ENCODE results near the gene CD320.
"Not testable (repeated sequence)": the region's sequence is repeated elsewhere in the genome, so short reads cannot be mapped to it uniquely, and the experiment has no call there.

The CD320 gene

DNA sequence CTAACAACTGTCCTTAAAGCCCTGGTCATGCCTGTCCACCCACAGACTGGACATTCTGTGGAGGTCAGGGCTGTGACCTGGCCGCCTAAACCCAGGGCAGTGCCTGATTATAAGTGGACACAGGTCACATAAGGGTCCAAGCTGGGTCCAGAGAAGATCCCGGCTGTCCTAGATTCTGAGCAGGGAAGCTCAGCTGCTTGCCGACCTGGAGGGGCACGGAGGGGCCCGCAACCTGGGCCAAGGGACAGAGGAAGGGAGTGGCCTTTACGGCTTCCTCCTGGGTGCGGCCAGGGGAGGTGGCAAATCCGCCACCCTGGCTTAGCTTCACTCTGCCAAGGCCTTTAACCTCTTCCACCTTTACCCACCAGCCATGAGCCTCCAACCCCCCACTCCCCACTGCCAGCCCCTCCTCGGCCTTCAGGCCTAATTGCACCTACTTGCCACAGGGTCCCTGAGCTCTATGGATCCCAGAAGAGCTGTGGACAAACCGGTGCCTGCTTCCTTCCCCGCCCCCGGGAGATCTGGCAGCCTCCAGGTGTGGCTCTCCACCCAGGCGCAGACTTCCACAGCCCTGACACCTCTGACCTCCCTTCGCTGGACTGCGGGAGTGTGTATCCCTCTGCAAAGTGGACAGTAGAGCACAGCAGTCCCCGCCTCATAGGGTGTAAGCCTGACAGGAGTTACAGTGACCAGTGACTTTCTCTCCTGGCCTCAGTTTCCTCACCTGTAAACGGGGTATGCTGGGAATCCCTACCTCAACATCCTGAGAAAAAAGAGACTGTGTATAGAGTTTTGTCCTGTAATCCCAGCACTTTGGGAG is 1.7 kb downstream of the CD320 start:
- DNase-seq = no peak

DNA sequence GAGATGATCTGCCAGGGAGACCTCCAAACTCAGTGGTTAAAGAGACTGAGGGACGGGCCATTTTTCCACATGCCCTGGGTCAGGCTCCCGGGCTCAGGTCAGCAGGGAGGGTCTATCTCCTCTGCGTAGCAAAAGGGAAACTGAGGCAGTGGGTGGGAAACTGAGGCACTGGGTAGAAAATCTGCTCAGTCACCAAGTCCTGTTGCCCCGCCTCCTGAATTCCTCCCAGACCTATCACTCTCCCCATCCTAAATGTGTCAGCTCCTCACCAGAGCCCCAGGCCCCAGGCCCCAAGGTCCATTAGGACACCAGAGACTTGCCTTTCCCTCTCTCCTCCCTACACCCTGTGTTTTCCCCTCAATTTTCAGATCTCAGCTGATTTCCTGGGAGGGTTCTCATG is 2.4 kb downstream of the CD320 start:
- DNase-seq = no peak

DNA sequence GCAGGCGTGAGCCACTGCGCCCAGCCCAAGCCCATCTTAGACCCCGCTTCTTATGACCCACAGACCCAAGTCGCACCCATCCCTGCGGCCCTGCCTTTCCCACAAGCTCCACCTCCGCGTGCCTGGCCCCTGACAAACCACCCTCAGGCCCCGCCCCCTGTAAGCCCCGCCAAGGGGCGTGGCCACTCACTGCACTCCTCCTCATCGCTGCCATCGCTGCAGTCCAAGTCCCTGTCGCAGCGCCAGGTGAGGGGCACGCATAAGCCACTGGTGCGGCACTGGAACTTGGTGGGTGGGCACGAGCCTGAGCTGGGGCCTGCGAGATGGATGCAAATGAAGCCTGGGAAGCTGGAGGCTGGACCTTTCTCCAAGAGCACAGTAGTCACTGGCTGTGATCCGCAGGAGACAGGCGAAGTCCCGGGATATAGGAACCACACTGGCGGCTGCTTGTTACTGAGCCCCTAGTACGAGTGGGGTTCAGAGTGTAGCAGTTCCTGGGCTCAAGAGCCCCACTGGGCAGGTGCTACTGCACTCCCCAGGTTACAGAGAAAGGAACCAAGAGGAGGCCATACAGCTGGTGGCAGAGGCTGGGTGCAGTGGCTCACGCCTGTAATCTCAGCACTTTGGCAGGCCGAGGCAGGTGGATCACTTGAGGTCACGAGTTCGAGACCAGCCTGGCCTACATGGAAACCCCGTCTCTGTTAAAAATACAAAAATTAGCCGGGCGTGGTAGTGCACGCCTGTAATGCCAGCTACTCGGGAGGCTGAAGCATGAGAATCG is 3.1 kb downstream of the CD320 start:
- DNase-seq = no peak

DNA sequence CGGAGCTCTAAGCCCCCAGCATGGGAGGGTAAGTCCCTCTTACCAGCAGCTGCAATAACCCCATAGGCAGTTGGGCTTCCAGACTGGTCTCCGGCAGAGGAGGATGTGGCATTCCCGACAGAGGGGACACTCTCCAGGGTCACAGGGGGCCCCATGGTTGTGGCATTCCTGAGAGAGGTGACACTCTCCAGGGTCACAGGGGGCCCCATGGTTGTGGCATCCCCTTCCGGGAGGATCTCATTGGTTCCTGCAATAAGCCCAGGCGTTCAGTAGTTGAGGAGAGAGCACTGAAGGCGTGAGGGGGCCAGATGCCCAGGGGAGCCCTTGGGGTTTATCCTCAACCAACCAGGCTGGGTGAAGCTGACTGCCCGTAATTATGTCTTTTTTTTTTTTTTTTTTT is 5.4 kb downstream of the CD320 start:
- DNase-seq = no peak

DNA sequence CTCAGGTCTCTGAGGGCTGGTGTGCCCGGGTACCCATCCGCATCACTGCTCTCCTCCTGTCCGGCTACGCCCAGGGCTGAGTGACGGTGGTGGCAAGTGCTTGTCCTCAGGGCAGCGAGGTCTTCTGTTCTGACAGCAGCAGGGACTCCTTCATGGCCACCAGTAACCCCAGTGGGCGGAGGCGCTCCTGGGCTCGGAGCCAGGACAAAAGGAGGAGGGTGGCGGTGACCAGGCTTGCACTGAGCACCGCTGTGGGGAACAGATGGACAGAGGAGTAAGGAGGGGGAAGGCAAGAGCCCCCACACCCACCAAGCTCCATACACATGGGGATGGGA is 5.8 kb downstream of the CD320 start:
- no peak for DNase-seq

DNA sequence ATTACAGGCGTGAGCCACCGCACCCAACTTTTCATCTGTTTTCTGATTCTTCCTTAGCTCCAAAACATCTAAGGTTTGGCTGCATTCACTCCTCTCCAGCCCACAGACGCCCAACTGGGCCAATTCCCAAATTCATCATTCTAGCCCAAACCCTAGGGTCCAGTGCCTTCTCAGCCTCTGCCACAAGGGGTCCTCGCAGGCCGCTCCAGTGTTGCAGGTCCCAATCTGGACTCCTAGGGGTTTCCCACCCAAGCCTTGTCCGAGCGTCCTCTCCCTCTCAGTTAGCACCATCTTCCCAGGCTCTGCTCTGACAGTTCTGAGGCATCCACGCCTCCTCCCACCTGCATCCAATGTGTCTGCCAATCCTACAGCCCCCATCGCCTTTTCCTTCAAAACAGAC is 16.8 kb downstream of the CD320 start:
- not testable (repeated sequence) for DNase-seq

DNA sequence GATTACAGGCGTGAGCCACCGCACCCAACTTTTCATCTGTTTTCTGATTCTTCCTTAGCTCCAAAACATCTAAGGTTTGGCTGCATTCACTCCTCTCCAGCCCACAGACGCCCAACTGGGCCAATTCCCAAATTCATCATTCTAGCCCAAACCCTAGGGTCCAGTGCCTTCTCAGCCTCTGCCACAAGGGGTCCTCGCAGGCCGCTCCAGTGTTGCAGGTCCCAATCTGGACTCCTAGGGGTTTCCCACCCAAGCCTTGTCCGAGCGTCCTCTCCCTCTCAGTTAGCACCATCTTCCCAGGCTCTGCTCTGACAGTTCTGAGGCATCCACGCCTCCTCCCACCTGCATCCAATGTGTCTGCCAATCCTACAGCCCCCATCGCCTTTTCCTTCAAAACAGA is 31.6 kb downstream of the CD320 start:
- DNase-seq = not testable (repeated sequence)

DNA sequence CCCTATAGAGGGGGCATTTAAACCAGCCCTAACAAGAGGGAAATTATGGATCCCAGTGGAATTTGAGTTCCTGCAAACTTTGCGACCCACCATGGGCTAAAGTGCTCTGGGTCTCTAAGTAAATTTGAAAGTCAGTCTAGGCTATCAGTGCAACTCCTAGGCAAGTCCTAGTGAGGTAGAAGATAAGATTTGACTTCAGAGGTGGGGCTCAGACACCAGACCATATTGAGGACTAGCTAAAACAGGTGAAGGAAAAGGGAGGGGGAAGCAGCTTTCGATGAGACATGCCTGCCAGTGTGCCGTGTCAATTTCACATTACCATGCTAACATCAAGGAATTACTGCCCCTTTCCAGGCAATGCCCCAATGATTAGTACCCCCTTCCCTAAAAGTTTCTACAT is 38.4 kb downstream of the CD320 start:
- DNase-seq = no peak

DNA sequence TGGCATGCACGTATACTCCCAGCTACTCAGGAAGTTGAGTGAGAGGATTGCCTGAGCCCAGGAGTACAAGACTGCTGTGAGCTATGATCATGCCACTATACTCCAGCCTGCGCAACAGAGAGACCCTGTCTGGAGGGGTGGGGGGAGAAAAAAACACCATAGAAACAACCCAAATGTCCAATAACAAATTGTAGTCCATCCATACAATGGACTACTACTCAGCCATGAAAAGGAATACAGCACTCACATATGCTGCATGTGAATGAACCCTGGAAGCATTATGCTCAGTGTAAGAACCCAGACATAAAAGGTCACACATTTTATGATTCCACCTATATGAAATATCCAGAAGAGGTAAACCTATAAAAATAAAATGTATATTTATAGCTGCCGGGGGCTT is 42.3 kb downstream of the CD320 start:
- DNase-seq = no peak

DNA sequence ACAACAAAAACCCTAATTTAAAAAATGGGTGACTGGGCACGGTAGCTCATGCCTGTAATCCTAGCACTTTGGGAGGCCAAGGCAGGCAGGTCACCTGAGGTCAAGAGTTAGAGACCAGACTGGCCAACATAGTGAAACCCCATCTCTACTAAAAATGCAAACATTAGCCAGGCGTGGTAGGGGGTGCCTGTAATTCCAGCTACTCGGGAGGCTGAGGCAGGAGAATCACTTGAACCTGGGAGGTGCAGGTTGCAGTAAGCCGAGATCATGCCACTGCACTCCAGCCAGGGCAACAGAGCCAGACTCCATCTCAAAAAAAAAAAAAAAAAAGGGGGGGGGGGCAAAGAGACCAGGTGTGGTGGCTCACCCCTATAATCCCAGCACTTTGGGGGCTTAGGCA is 43.9 kb downstream of the CD320 start:
- not testable (repeated sequence) for DNase-seq

DNA sequence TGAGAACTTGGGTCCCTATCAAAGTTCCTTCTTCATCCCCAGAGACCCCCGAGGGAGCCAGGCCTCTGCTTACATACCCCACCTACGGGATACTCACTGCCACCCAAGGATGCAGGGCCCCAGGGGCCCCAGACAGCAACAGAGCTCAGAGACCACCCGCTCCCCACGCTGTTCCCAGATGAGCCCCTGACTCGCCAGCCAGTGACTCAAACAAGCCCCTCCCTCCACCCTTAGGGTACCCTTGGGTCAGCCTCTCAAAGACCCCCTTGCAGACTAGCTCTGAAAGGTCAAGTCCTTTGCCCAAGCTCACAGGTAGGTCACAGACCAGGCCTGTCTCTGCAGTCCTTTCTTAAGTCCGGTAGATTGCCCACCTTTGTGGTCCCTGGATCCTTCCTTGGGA is 45.7 kb downstream of the CD320 start:
- no peak for DNase-seq

DNA sequence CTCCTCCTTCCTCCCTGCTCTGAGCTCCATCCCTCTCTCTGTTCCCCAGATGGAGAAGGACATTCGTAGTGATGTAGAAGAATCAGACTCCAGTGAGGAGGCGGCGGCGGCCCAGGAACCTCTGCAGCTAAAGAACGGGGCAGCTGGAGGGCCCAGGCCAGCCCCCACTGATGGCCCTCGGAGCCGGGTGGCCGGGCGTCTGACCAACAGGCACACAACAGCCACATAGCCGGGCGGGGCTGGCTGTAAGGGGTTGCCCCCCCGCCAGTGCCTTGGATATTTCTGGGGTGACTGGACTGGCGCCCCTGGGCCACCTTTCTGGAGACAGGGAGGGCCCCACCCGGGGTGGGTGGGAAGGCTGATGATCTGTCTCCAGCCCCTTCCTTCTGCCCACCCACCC is 46.3 kb downstream of the CD320 start:
- no peak for DNase-seq

DNA sequence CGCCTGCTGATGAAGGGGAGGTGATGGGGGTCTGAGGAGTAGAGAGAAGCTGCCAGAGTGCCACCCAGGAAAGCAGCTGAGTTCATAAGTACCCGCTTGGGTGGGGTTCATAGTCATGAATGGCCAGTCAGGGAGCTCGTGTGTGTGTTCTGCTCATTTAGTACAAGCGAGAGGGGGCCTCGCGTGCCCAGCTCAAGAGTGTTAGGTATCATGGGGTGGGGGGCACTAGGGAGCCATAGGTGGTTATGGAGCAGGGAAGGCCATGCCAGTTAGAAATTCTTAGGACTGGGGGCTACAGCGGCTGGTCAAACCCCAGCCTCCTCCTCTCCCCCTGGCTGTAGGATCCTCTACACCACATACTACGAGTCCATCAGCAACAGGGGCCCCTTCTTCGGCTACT is 46.8 kb downstream of the CD320 start:
- no peak for DNase-seq

DNA sequence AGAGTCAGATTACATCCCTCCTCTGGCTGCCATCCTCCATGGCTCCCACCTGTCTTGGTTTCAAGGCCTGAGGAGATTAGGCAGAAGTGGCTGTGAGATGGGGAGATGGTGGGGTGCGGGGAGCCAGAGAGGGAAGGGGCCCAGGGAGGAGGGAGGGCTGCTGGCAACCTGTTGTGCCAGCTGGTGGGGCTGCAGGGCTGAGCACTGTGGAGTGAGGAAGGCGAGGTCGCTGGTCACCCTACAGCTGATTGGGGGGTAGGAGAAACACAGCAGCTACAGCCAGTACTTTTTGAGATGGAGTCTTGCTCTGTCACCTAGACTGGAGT is 48.3 kb downstream of the CD320 start:
- DNase-seq = no peak

DNA sequence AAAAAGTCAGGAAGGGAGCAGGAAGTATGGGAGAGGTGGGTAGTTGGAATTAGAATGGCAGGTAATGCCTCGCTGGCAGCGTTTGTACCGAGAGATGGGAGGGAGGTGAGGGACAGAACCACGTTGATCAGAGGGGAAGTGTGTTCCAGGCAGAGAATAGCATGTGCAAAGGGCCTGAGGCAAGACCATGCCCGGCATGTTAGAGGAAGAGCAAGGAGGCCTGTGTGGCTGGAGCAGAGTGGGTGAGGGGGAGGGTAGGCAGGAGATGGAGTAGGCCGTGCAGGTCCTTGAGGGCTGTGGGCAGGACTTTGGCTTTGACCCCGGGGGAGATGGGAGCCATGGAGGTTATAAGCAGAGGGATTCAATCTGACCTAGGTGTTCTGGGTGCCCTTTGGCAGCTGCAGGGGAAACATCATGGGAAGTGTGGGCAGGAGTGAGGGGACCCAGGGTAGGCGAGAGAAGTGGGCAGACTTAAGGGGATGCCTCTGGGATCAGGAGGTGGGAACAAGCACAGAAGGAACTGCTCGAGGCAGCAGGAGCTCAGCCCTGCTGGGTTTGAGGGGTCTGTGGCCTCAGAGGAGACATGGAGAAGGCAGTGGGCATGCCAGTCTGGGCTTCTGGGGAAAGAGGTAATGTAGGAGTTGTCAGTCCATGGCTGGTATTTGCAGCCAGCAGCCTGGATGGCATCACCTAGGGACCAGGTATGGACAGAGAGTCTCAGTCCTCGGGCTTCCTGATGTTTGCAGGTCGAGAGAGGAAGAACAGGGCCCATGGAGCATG is 48.8 kb downstream of the CD320 start:
- no peak for DNase-seq

DNA sequence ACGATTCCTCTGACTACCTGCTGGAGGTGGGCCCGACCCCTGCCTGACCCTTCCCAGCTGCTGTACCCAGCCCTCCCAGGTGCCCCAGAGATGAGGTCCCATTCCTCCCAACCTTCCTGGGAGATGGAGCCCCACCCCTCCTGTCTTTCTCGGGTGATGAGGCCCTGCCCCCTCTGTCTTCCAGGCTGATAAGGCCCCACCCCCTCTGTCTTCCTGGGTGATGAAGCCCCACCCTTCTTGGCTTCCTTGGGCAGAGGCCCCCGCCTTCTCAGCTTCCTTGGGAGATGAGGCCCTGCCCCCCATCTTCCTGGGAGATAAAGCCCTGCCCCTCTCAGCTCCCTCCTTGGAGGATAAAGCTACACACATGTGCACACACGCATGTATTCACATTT is 51.1 kb downstream of the CD320 start:
- no peak for DNase-seq

DNA sequence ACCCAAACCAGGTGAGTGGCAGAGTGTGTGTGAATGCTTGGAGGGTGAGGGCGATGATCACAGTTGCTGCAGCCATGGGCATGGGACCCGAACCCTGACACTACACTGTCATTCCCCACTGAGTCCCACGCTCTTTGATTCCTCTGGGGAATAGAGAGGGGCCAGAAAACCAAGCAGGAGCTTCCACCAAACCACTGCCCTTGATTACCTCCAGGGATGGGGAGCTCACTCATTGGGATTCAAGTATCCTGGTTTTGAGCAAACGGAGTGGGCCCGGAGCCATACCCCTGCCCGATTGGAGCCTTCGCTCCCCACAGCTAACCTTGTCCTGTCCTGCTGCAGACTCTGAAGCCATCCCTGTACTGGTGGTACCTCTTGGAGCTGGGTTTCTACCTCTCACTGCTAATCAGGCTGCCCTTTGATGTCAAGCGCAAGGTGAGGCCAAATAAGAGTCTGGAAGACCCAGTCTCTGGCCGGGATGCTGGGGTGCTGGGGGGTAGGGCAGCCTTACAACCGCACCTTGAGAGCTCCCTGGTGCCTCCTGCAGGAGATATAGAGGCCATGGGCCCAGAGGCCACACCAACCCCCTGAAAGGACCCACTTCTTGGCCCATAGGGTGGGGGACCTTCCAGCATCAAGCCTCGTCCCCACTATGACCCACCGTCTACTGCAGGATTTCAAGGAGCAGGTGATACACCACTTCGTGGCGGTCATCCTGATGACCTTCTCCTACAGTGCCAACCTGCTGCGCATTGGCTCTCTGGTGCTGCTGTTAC is 51.7 kb downstream of the CD320 start:
- no peak for DNase-seq

DNA sequence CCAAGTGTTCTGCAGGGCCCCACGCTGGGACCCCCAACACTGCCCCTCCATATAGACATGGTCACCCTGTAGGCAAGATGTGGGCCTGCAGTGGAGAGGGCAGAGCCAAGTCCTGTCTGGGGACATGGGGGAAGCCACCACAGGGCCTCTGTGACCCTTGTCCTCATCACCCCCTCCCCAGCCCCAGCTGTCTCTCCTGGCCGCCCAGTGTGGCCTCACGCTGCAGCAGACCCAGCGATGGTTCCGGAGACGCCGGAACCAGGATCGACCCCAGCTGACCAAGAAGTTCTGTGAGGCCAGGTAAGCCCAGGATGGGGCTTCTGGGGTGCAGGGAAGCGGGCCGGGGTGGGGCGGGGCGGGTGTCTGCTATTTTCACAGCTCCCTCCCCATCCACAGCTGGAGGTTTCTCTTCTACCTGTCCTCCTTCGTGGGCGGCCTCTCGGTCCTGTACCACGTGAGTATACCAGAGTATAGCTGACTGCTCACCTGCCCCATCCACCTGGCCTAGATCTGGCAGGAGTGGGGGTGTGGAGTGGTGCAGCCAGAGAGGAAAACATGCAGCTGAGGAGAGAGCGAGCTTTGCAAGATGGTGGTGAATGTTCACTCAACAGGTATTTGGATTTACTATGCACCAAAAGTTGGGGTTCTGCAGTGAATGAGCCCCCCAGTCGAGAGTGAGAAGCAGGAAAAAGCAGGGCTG is 52.6 kb downstream of the CD320 start:
- DNase-seq = no peak

DNA sequence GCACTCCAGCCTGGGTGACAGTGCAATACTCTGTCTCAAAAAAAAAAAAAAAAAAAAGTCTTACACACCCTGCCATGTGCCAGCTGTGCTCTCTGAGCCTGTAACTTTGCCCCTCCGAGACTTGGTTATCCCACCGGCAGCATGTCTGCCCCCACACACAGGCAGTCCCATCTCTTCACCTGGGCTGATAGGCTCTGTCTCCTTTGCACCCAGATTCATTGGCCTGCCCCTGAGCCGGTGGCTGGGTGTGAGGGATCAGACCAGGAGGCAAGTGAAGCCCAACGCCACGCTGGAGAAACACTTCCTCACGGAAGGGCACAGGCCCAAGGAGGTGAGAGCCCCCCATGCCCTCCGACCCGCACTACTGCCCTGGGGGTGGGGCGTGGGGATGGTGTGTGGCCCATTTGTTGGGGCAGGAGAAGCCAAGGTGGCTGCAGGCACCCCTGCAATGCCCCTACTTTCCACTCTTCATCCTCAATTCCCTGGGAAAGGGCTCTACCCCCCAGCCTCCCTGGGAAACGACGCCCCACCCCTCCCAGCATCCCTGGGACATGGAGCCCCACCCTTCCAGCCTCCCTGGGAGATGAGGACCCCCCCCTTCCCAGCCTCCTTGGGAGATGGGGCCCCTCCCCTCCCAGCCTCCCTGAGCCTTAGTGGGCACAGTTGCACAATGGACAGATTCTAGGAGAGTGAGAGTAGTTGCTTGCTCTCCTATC is 53.7 kb downstream of the CD320 start:
- DNase-seq = no peak

DNA sequence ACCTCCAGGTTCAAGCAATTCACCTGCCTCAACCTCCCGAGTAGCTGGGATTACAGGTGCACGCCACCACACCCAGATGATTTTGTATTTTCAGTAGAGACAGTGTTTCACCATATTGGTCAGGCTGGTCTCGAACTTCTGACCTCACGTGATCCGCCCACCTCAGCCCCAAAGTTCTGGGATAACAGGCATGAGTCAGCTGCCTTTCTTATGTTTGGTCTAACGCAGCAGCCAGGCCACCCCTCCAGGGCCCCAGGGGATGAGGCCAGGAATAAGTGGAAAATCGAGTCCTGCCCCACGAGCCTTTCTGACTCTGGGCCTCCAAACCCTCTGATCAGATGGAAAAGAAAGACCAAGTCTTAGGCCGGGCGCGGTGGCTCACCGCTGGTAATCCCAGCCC is 54.5 kb downstream of the CD320 start:
- no peak for DNase-seq

DNA sequence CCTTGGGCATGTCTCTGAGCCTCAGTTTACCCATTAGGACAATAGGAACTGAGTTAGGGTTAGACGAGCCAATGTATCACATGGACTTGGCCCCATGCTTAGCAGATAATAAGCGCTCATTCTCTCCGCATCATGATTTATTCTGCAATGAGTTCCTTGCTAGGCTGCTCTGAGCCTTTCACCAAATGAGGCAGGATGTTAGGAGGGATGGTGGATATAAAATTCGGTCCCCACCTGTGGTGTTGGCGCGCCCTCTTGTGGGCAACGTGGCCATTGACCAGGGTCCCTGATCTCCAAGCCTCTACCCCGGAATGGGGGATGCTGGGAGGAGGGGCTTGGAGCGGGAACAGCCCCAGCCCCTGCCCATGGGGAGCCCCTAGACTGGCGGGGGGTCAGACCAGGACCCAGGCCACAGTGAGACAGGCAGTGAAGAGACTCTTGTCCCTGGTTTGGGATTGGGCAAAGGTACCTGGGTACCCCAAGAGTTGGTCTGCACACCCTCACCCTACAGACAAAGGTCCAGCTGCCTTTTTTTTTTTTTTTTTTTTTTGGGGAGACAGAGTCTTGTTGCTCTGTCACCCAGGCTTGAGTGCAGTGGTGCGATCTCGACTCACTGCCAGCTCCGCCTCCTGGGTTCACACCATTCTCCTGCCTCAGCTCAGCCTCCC is 55.1 kb downstream of the CD320 start:
- peak; percentile 65 to 69 for DNase-seq

All from SHP77 (cell line).